ENCODE measurements around the gene MYOM1.

DNA sequence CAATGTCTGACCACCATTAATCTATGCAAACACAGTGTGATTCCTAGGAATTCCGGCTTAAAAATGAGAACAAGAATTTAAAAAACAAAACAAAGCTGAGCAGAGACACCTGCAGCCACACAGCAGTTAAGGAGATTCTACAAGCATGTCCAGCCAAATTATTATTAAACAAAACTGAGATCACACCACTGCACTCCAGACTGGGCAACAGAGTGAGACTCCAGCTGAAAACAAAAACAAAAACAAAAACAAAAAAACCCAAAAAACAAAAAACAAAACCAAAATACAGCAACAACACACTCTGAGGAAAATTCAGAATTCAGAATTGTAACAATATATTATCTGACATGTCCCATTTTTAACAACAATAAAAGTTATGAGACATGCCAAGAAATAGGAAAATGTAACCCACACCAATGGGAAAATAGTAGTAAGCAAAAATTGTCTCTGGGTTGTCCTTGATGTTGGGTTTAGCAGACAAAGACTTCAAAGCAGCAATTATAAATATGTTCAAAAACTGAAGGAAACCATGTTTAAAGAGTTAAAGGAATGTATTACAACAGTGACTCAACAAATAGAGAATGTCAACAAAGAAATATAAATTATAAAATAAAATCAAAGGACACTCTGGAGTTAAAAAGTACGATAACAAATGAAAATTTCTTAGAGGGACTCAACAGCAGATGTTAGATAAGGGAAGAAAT lies 19.7 kb downstream of the MYOM1 start:
- TF ChIP-seq SUZ12 (IDR thresholded peaks at IDR 0.05), result no peak
- no peak for TF ChIP-seq CTBP1 (IDR thresholded peaks at IDR 0.05; ENCODE audit: borderline replicate concordance)
- no peak for TF ChIP-seq HDGF (IDR thresholded peaks at IDR 0.05; ENCODE audit: borderline replicate concordance)
- no peak for TF ChIP-seq ELF4 (IDR thresholded peaks at IDR 0.05)
- TF ChIP-seq, protein P1, sequence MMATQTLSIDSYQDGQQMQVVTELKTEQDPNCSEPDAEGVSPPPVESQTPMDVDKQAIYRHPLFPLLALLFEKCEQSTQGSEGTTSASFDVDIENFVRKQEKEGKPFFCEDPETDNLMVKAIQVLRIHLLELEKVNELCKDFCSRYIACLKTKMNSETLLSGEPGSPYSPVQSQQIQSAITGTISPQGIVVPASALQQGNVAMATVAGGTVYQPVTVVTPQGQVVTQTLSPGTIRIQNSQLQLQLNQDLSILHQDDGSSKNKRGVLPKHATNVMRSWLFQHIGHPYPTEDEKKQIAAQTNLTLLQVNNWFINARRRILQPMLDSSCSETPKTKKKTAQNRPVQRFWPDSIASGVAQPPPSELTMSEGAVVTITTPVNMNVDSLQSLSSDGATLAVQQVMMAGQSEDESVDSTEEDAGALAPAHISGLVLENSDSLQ (IDR thresholded peaks at IDR 0.05), result no peak
- TF ChIP-seq FOXK2 (IDR thresholded peaks at IDR 0.05), result no peak
- TF ChIP-seq FOXM1 (IDR thresholded peaks at IDR 0.05; ENCODE audit: borderline replicate concordance), result no peak
- TF ChIP-seq ARNT (IDR thresholded peaks at IDR 0.05), result no peak
- no peak for TF ChIP-seq LEF1 (IDR thresholded peaks at IDR 0.05; ENCODE audit: borderline replicate concordance)
- TF ChIP-seq TARDBP (IDR thresholded peaks at IDR 0.05), result no peak
